GM18951 (cell line): ENCODE data around the gene MYO7B.

Source experiments
- POLR2A ChIP-seq: IDR thresholded peaks from 4 replicates; pipeline ENCODE4 v1.6.1; 2011; ENCODE audit warnings: mild to moderate bottlenecking; ENCODE audit not compliant: insufficient read length, insufficient read depth; ENCODE audit errors: extremely low read depth
- in situ Hi-C: fragments of 300-500 bp; cut with MboI; formaldehyde crosslinking; loops from one replicate; pipeline ENCODE4 v1.12.0; 2022; ENCODE audit warnings: low sequenced_read_pairs, mixed read lengths, inconsistent platforms; ENCODE audit not compliant: unreplicated experiment

Gene MYO7B

GRCh38 chr2:127685410-127686080 lies 150.1 kb downstream of the MYO7B start:
- in situ Hi-C loops, result no loop called here
- TF ChIP-seq POLR2A, result no peak
